HG03045 (cell line): ENCODE measurements around the gene ACSF2.

Experiments
- ATAC-seq: cut with Tn5 transposase; IDR thresholded peaks from one replicate; pipeline ENCODE4 v1.9.1; 2021; ENCODE audit warnings: mild to moderate bottlenecking, moderate library complexity; ENCODE audit not compliant: unreplicated experiment

ACSF2 gene

GRCh38 chr17:50519141-50519834, 93.3 kb downstream of the ACSF2 start:
- no peak for ATAC-seq

- ATAC-seq = no peak
Measured at GRCh38 chr17:50520483-50520882, 94.5 kb downstream of the ACSF2 start.

GRCh38 chr17:50521514-50521913, 95.5 kb downstream of the ACSF2 start:
- no peak for ATAC-seq

- ATAC-seq = no peak
Measured at GRCh38 chr17:50522766-50523165, 96.7 kb downstream of the ACSF2 start.

GRCh38 chr17:50523208-50523607, 97.2 kb downstream of the ACSF2 start:
- ATAC-seq = no peak
